ENCODE results near the gene F10.
"Not testable (repeated sequence)": the region's sequence is repeated elsewhere in the genome, so short reads cannot be mapped to it uniquely, and the experiment has no call there.

Gene F10

GRCh38 chr13:113122550-113123225 lies at the start of gene F10:
TSS of gene F10 (plus strand) at chr13:113122799. CDS start at chr13:113122856, 57 bp downstream.
- DNase-seq: peak; percentile 54

GRCh38 chr13:113073942-113074341 lies 48.7 kb upstream of the F10 start:
- DNase-seq: no peak

DNA sequence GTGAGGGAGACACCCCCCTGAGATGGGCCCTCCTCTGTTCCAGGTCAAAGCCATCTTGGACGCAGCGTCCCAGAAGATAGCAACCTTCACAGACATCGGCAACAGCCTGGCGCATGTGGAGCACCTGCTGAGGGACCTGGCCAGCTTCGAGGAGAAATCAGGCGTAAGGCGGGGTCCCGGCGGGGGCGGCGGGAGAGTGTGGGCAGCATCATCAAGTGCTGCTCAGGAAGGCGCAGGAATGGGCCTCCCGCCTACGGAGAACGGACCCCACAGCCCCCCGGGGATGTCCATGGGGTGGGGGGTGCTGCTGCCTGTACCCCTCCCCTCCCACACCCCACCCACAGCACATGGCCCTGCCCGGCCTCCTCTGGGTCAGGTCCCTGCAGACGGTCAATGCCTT lies 48.2 kb upstream of the F10 start:
- DNase-seq: no peak

- no peak for DNase-seq
Measured at GRCh38 chr13:113074876-113075275, 47.7 kb upstream of the F10 start.

- no peak for DNase-seq
Measured at GRCh38 chr13:113075711-113076110, 46.9 kb upstream of the F10 start.

GRCh38 chr13:113076681-113077401 lies 45.8 kb upstream of the F10 start:
- DNase-seq: no peak

GRCh38 chr13:113077566-113077952 lies 45.0 kb upstream of the F10 start:
- no peak for DNase-seq

DNA sequence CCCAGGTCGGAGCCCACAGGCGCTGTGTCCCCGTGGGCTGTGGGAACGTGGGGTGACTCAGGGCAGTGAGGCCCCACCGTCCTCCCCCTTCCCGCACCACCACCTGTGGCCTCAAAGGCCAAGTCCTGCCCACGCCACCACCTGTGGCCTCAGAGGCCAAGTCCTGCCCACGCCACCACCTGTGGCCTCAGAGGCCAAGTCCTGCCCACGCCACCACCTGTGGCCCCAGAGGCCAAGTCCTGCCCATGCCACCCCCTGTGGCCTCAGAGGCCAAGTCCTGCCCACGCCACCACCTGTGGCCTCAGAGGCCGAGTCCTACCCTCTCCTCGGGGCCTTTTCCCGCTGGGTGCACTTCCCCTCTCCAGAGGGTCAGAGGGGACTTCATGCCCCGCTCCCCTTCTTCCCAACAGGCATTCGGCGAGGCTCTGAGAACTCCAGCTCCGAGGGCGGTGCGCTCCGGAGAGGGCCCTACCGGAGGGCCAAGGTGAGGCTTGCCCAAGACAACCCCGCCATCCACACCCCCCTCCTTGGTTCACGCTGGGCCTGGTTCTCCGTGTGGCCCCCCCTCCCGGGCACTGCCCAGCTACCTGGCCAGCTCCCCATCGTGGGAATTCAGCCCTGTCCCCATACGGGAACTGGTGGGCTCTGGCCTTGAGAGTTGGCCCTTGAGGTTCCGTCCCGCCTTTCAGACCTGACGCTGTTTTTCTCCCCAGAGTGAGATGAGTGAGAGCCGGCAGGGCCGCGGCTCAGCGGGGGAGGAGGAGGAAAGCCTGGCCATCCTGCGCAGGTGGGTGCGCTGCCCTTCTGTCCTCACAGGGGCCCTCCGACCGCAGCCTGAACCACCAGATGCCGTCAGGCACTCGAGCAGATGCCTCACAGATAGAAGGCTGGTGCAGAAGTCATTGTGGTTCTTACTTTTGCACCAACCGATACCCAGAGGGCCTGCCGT lies 44.4 kb upstream of the F10 start:
- DNase-seq: no peak

DNA sequence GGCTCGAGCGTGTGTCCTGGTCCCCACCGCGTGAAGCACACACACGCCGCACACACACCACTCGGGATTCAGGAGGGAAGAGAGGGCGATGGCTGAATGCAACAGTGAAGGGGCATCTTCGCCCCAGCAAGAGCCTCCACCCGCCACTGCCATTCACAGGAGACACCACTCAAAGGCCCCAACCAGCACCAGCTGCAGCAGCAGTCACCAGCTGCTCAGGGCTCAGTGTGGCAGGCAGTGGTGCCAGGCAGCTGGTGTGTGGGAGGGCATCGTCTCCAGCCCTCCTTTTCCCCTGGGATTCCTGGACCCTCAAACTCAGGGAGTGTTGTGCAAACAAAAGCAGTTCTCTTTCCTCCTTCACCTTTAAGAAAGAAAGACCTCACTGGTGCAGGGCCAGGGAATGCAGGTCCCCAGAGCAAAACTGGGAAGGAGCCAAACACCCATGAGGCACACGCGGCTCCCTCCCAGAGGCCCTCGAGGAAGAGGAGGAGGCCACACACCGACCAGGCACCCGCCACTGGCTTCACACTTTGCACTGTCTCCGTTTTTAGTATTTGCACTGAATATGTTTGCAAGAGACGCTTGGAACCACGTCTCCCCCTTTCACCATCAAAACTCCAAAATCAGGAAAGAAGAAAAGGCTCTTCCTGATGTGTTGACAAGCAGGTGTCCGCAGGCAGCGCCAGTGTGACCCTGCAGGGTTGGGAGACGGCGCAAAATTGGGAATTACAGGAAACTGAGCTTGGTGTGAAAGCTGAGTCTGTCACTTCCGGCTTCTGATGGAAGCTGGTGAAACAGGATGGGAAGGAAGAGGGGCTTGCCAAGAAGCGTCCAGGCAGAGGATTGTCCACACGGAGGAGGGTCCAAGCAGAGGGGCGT lies 43.5 kb upstream of the F10 start:
- DNase-seq: no peak

DNA sequence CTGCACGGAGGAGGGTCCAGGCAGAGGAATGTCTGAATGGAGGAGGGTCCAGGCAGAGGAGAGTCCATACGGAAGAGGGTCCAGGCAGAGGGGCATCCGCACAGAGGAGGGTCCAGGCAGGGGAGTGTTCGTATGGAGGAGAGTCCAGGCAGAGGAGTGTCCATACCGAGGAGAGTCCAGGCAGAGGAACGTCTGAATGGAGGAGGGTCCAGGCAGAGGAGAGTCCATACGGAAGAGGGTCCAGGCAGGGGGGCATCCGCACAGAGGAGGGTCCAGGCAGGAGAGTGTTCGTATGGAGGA lies 42.9 kb upstream of the F10 start:
- DNase-seq: not testable (repeated sequence)

- DNase-seq: no peak
Measured at GRCh38 chr13:113080361-113080831, 42.2 kb upstream of the F10 start.

GRCh38 chr13:113080901-113081521 lies 41.6 kb upstream of the F10 start:
- DNase-seq: no peak

GRCh38 chr13:113082198-113083021 lies 40.2 kb upstream of the F10 start:
- no peak for DNase-seq

- DNase-seq: no peak
Measured at GRCh38 chr13:113083022-113083373, 39.6 kb upstream of the F10 start.

DNA sequence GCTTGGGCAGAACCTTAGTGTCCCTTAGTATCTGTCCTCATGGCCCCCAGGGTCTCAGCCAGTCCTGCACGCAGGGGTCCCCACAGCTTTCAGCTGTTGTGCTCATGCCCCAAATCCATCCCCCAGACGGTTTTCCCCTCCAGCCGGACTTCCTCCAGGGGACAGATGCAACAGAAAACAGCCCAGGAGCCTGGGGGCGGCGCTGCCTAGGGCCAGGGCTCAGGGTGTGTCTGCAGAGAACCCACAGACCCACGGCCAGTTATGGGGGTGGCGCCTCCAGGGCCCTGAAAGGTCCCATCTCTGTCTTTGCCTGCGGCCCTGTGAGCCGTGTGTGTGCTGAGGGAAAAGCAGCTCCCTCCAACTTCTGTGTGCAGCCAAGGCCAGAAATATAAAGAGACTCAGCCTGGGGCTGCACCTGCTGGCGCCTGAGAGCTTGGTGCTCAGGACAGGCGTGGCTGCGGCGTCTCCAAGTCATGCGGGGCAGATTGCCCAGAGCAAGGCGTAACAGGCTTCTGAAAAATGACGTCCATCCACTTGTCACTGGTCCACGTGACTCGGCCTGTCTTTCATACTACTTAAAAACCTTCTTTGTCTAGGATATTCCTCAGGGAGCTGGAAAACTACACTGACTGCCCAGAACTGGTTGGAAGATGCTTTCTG lies 39.1 kb upstream of the F10 start:
- DNase-seq: no peak

DNA sequence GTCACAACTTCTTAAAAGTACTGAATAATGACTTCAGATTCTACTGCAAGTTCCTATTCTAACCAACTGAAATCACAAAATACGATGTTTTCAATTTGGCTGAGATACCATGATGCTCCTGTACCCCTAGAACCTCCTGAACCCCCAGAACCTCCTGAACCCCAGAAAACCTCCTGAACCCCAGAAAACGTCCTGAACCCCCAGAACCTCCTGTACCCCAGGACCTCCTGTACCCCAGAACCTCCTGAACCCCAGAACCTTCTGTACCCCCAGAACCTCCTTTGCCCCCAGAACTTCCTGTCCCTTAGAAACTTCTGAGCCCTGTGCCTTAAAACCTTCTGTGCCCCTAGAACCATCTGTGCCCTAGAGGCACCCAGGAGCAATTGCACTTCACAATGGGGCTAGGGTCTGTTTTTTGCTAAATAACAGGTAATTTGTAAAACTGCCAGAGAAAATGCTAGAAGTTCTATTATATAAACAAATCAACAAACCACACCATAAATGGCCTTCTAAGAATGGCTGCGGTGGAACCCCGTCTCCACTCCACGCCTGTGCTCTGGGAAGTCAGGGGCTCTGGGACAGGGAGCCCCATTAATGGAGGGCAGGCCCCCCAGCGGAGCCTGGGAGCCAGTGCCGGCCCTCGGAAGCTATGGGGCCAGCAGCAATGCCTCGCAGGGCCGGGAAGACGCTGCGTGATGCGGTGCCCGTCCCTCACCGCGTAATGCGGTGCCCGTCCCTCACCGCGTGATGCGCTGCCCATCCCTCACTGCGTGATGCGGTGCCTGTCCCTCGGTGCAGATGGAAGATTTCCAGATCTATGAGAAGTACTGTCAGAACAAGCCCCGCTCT lies 38.3 kb upstream of the F10 start:
- DNase-seq: no peak

- no peak for DNase-seq
Measured at GRCh38 chr13:113084943-113085540, 37.6 kb upstream of the F10 start.

- DNase-seq: no peak
Measured at GRCh38 chr13:113086031-113086750, 36.4 kb upstream of the F10 start.

Data from activated effector memory CD4-positive, alpha-beta T cell treated with anti-CD3 and anti-CD28 coated beads, Interleukin-2, amount 50 U/mL, for 16 hours (primary cell).